IMR-90 (cell line): ENCODE measurements around the gene NMRK1. TPM values are rescaled to one million over a fixed set of nuclear protein-coding genes. Genes with fewer than 3 reads are reported as not detected.

Source experiments
- ATAC-seq: fragments of 200-7000 bp; cut with Tn5 transposase; 2 replicates; pipeline ENCODE4 v1.9.1; 2020; ENCODE audit warnings: low read depth, mild to moderate bottlenecking, moderate library complexity
- BruUV-seq: library from RNA; stranded (reverse); fragments of 400-500 nt; replicated peaks from 2 replicates; lab custom pipeline; 2021; lab: Mats Ljungman, UMichigan
- CTCF ChIA-PET: fragments of 300-600 bp; formaldehyde crosslinking; extraction: SDS; loops from one replicate; lab custom pipeline; 2021; ENCODE audit warnings: antibody characterized with exemption; lab: Yijun Ruan, JAX
- POLR2A ChIA-PET: fragments of 300-600 bp; sonication (Branson Sonifier 250); formaldehyde crosslinking; loops from one replicate; lab custom pipeline; 2022; ENCODE audit warnings: antibody characterized with exemption; ENCODE audit not compliant: unreplicated experiment; lab: Charles Lee
- DNase-seq: peaks from one replicate; pipeline ENCODE4 v3.0.0; 2013
- H2AFZ ChIP-seq: replicated peaks from 2 replicates; pipeline ENCODE3; 2013; ENCODE audit warnings: low read length, mild to moderate bottlenecking; ENCODE audit not compliant: poor library complexity
- H2AK5ac ChIP-seq: 2 replicates; pipeline ENCODE4 v1.6.1; 2013; ENCODE audit warnings: low read depth, low read length, inconsistent platforms
- H2AK9ac ChIP-seq: replicated peaks from 2 replicates; pipeline ENCODE3; 2013; ENCODE audit warnings: mild to moderate bottlenecking, low read depth, low read length, moderate library complexity; ENCODE audit not compliant: poor library complexity
- H2BK120ac ChIP-seq: 2 replicates; pipeline ENCODE4 v1.6.1; 2013; ENCODE audit warnings: low read depth, low read length, inconsistent platforms
- H2BK15ac ChIP-seq: 3 replicates; pipeline ENCODE4 v1.6.1; 2013; ENCODE audit warnings: low read depth, low read length, inconsistent platforms
- H2BK20ac ChIP-seq: 2 replicates; pipeline ENCODE4 v1.6.1; 2013; ENCODE audit warnings: low read depth, mild to moderate bottlenecking, inconsistent platforms, low read length, moderate library complexity
- H2BK5ac ChIP-seq: 2 replicates; pipeline ENCODE4 v1.6.1; 2013; ENCODE audit warnings: mild to moderate bottlenecking, low read depth, low read length, inconsistent platforms; ENCODE audit not compliant: poor library complexity, severe bottlenecking
- H3K14ac ChIP-seq: replicated peaks from 2 replicates; pipeline ENCODE4 v1.6.1; 2013; ENCODE audit warnings: low read depth, low read length, inconsistent platforms
- H3K18ac ChIP-seq: 2 replicates; pipeline ENCODE4 v1.6.1; 2013; ENCODE audit warnings: low read depth, low read length, control low read depth
- H3K23ac ChIP-seq: 2 replicates; pipeline ENCODE4 v1.6.1; 2013; ENCODE audit warnings: low read depth, low read length, inconsistent platforms
- H3K27ac ChIP-seq: 2 replicates; pipeline ENCODE4 v1.5.1; 2013; ENCODE audit warnings: mild to moderate bottlenecking, control low read depth, low read length; ENCODE audit not compliant: insufficient read depth
- H3K27me3 ChIP-seq: 2 replicates; pipeline ENCODE4 v1.6.1; 2013; ENCODE audit warnings: low read length; ENCODE audit not compliant: control insufficient read depth, insufficient read depth
- H3K36me3 ChIP-seq: 2 replicates; pipeline ENCODE4 v1.6.1; 2013; ENCODE audit warnings: low read length, mixed read lengths; ENCODE audit not compliant: control insufficient read depth, insufficient read depth
- H3K4ac ChIP-seq: 2 replicates; pipeline ENCODE4 v1.6.1; 2013; ENCODE audit warnings: low read depth, low read length, inconsistent platforms
- H3K4me1 ChIP-seq: 2 replicates; pipeline ENCODE4 v1.6.1; 2013; ENCODE audit warnings: low read length, mixed read lengths; ENCODE audit not compliant: control insufficient read depth, insufficient read depth
- H3K4me2 ChIP-seq: 2 replicates; pipeline ENCODE4 v1.6.1; 2013; ENCODE audit warnings: low read depth, mild to moderate bottlenecking, control low read depth, low read length, moderate library complexity
- H3K4me3 ChIP-seq: 2 replicates; pipeline ENCODE4 v1.5.1; 2013; ENCODE audit warnings: low read depth, mild to moderate bottlenecking, control low read depth, low read length, moderate library complexity; ENCODE audit not compliant: insufficient read depth
- H3K56ac ChIP-seq: 2 replicates; pipeline ENCODE4 v1.6.1; 2013; ENCODE audit warnings: low read length, inconsistent platforms; ENCODE audit not compliant: insufficient read depth; ENCODE audit errors: extremely low read depth
- H3K79me1 ChIP-seq, 2 experiments: 2 replicates each; pipeline ENCODE4 v1.6.1; 2013; ENCODE audit warnings: low read length in 2 of 2, inconsistent platforms in 1 of 2, low read depth in 1 of 2
- H3K9ac ChIP-seq: 2 replicates; pipeline ENCODE4 v1.6.1; 2013; ENCODE audit warnings: low read depth, low read length, control low read depth
- H3K9me1 ChIP-seq: 2 replicates; pipeline ENCODE4 v1.6.1; 2013; ENCODE audit warnings: low read length, inconsistent platforms; ENCODE audit not compliant: insufficient read depth
- H3K9me3 ChIP-seq: 2 replicates; pipeline ENCODE4 v1.6.1; 2013; ENCODE audit warnings: low read length; ENCODE audit not compliant: control insufficient read depth, insufficient read depth
- H4K20me1 ChIP-seq: 2 replicates; pipeline ENCODE4 v1.6.1; 2013; ENCODE audit warnings: low read length, inconsistent platforms; ENCODE audit not compliant: insufficient read depth
- H4K5ac ChIP-seq: 2 replicates; pipeline ENCODE4 v1.6.1; 2013; ENCODE audit warnings: mild to moderate bottlenecking, low read depth, low read length, control low read depth
- H4K8ac ChIP-seq, 2 experiments: 2 replicates each; pipeline ENCODE4 v1.6.1; 2013; ENCODE audit warnings: low read depth in 2 of 2, low read length in 2 of 2, control low read depth in 1 of 2, inconsistent platforms in 1 of 2
- H4K91ac ChIP-seq: 2 replicates; pipeline ENCODE4 v1.6.1; 2013; ENCODE audit warnings: low read depth, low read length, inconsistent platforms; ENCODE audit not compliant: insufficient read depth
- FOS ChIP-seq: fragments of 150-350 bp; IDR thresholded peaks from 2 replicates; pipeline ENCODE4 v1.6.1; 2016; ENCODE audit warnings: low read depth, low read length
- MXI1 ChIP-seq: IDR thresholded peaks from 2 replicates; pipeline ENCODE4 v1.6.1; 2012; ENCODE audit warnings: low read depth, mild to moderate bottlenecking, low read length, moderate library complexity, borderline replicate concordance
- WGBS, 2 experiments: methylation state at CpG; one replicate each; pipeline versions ENCODE4 v1.1.5 to v1.1.7; 2013; ENCODE audit warnings: missing lambda C conversion rate in 2 of 2; ENCODE audit not compliant: insufficient read length in 1 of 2; ENCODE audit errors: extremely low coverage in 2 of 2; 5-methylcytosine and 5-hydroxymethylcytosine counted together
- dilution Hi-C: fragments of 300-500 bp; cut with HindIII; formaldehyde crosslinking; loops from one replicate; pipeline ENCODE4 v1.14.3; 2018; ENCODE audit warnings: low sequenced_read_pairs; ENCODE audit not compliant: unreplicated experiment
- in situ Hi-C: fragments of 300-500 bp; cut with MboI; formaldehyde crosslinking; loops from 3 replicates; pipeline ENCODE4 v1.14.3; 2019; ENCODE audit warnings: low sequenced_read_pairs, inconsistent platforms, mixed read lengths
- intact Hi-C: fragments of 100-400 bp; cut with micrococcal nuclease; formaldehyde crosslinking; loops from 2 replicates; pipeline ENCODE4 v1.10.0; 2022
- polyA plus RNA-seq, 3 experiments: library from polyadenylated mRNA; depleted of rRNA; stranded (reverse); fragments of >200 nt; gene quantifications; 2 replicates each; pipeline ENCODE4 v1.2.3, GENCODE V29; 2012; ENCODE audit warnings: low replicate concordance in 1 of 3
- total RNA-seq: library from RNA; depleted of rRNA; stranded (reverse); fragments of >200 nt; gene quantifications from 2 replicates; pipeline ENCODE4 v1.2.3, GENCODE V29; 2012
- TF ChIP-seq, protein P1 (sequence below): fragments of 150-350 bp; IDR thresholded peaks from 2 replicates; pipeline ENCODE4 v1.6.1; 2016; ENCODE audit warnings: low read depth, mild to moderate bottlenecking, low read length, moderate library complexity, borderline replicate concordance

Gene NMRK1
- total and polyA plus RNA-seq, 2 of the 4 experiments (the other 2 are of a cell fraction), result 5.7 to 5.9 TPM

- H2AFZ ChIP-seq, result no peak overlapping the region
Measured at GRCh38 chr9:75131700-75132099, 43.7 kb upstream of the NMRK1 start.

More at GRCh38 chr9:75131700-75132099, 43.7 kb upstream of the NMRK1 start:
- Histone ChIP-seq H2BK120ac (no peak overlapping the region), H4K20me1 (no peaks in the 10 kb centered on the region; the same call in 1 of the 2 replicates), H2AK5ac (no peak overlapping the region), H3K4me3 (no peak overlapping the region), H3K23ac (peak overlapping the region; percentile 15; the same call in 1 of the 2 replicates), H3K36me3 (peaks cover 2% of the 10 kb centered on the region; the same call in 1 of the 2 replicates), H4K8ac (no peak overlapping the region), H3K79me1 (peaks cover 0 to 8% of the 10 kb centered on the region in 2 experiments; a peak in 1 of 4 replicates), H3K4me1 (peaks cover 2% of the 10 kb centered on the region), H4K5ac (no peak overlapping the region), H2BK15ac (no peak overlapping the region), H3K14ac (no peak overlapping the region), H3K18ac (no peak overlapping the region), H2BK20ac (no peak overlapping the region), H3K9me1 (peaks cover 12% of the 10 kb centered on the region; the same call in 1 of the 2 replicates), H3K9ac (no peak overlapping the region), H2BK5ac (no peak overlapping the region), H3K27me3 (no peaks in the 10 kb centered on the region), H3K27ac (no peak overlapping the region), H3K4ac (no peak overlapping the region), H2AK9ac (no peak overlapping the region), H3K9me3 (no peaks in the 10 kb centered on the region), H3K56ac (no peak overlapping the region), H3K4me2 (no peak overlapping the region), H4K91ac (no peak overlapping the region)
- DNase-seq, result no peak
- ATAC-seq, result no peak
- 100% methylated on average over 1 of the region's 3 CpGs; no CpG with 5 or more reads in 1 of the 2 experiments for WGBS, 2 experiments
- dilution Hi-C loops (no loop called here), in situ Hi-C loops (no loop called here), intact Hi-C loops (no loop called here)
- ChIA-PET POLR2A (no interaction called here), CTCF (no interaction called here)
- BruUV-seq, result no TSS peak
- no peak for TF ChIP-seq FOS
- no peak for TF ChIP-seq MXI1
- TF ChIP-seq, protein P1, sequence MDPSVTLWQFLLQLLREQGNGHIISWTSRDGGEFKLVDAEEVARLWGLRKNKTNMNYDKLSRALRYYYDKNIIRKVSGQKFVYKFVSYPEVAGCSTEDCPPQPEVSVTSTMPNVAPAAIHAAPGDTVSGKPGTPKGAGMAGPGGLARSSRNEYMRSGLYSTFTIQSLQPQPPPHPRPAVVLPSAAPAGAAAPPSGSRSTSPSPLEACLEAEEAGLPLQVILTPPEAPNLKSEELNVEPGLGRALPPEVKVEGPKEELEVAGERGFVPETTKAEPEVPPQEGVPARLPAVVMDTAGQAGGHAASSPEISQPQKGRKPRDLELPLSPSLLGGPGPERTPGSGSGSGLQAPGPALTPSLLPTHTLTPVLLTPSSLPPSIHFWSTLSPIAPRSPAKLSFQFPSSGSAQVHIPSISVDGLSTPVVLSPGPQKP, result no peak
